HepG2 (cell line): ENCODE measurements around the gene NBEAL1. TPM values are rescaled to one million over a fixed set of nuclear protein-coding genes. Genes with fewer than 3 reads are reported as not detected.
A peak's percentile ranks its signal among the peaks of the same experiment; 100 is the strongest.

ENCODE experiments used
- CENPBD1 ChIP-seq: sonication (generic); formaldehyde crosslinking; IDR thresholded peaks from 2 replicates; pipeline ENCODE4 v1.8.0; 2022; ENCODE audit warnings: missing genetic modification reagents, low read depth, mild to moderate bottlenecking, borderline replicate concordance
- CHCHD3 ChIP-seq: sonication (generic); formaldehyde crosslinking; IDR thresholded peaks from 2 replicates; pipeline ENCODE4 v1.8.0; 2022; ENCODE audit warnings: mild to moderate bottlenecking, missing genetic modification reagents, moderate library complexity
- CHD4 ChIP-seq: fragments of 200-600 bp; sonication (generic); IDR thresholded peaks from 2 replicates; pipeline ENCODE4 v1.7.0; 2017; ENCODE audit warnings: mild to moderate bottlenecking, low read length, borderline replicate concordance
- DZIP1 ChIP-seq: sonication (generic); formaldehyde crosslinking; IDR thresholded peaks from 2 replicates; pipeline ENCODE4 v1.5.0; 2020; ENCODE audit warnings: mild to moderate bottlenecking, missing genetic modification reagents
- ESRRA ChIP-seq: sonication (generic); formaldehyde crosslinking; IDR thresholded peaks from 2 replicates; pipeline ENCODE4 v1.5.1; 2020; ENCODE audit warnings: mild to moderate bottlenecking, low read depth, missing genetic modification reagents
- FOXA3 ChIP-seq: IDR thresholded peaks from 2 replicates; pipeline ENCODE4 v1.6.1; 2016; ENCODE audit warnings: missing genetic modification reagents, missing compliant biosample characterization
- GTF3A ChIP-seq: sonication (generic); formaldehyde crosslinking; conservative IDR thresholded peaks from 2 replicates; pipeline ENCODE4 v1.4.0; 2020; ENCODE audit warnings: mild to moderate bottlenecking, missing genetic modification reagents
- HCFC1 ChIP-seq: fragments of 150-350 bp; IDR thresholded peaks from 2 replicates; pipeline ENCODE4 v1.6.1; 2014; ENCODE audit warnings: low read depth, low read length
- MTERF4 ChIP-seq: sonication (generic); formaldehyde crosslinking; IDR thresholded peaks from 2 replicates; pipeline ENCODE4 v1.8.0; 2023; ENCODE audit warnings: mild to moderate bottlenecking, missing genetic modification reagents
- PLRG1 ChIP-seq: fragments of 450-650 bp; conservative IDR thresholded peaks from 2 replicates; pipeline ENCODE4 v1.6.1; 2016
- POLR2AphosphoS2 ChIP-seq: IDR thresholded peaks from 2 replicates; pipeline ENCODE4 v1.6.1; 2011; ENCODE audit warnings: low read depth, low read length, improper control_type of control experiment
- RFX3 ChIP-seq: IDR thresholded peaks from 2 replicates; pipeline ENCODE4 v1.6.1; 2016; ENCODE audit warnings: missing biosample characterization, missing genetic modification reagents
- SMARCC2 ChIP-seq: fragments of 450-650 bp; IDR thresholded peaks from 2 replicates; pipeline ENCODE4 v1.6.1; 2017; ENCODE audit warnings: antibody characterized with exemption, mild to moderate bottlenecking
- SP5 ChIP-seq: IDR thresholded peaks from 2 replicates; pipeline ENCODE4 v1.6.1; 2016; ENCODE audit warnings: low read depth, borderline replicate concordance
- SRF ChIP-seq: IDR thresholded peaks from 2 replicates; pipeline ENCODE4 v1.6.1; 2011; ENCODE audit warnings: mild to moderate bottlenecking, low read depth, low read length, moderate library complexity
- SRSF4 ChIP-seq: fragments of 200-400 bp; formaldehyde crosslinking; IDR thresholded peaks from one replicate; pipeline ENCODE4 v1.6.1; 2018; ENCODE audit warnings: mild to moderate bottlenecking, low read depth, low read length, moderate library complexity; ENCODE audit not compliant: poor library complexity, severe bottlenecking
- TFE3 ChIP-seq: IDR thresholded peaks from 2 replicates; pipeline ENCODE4 v1.6.1; 2016
- ZFP82 ChIP-seq: sonication (generic); formaldehyde crosslinking; IDR thresholded peaks from 2 replicates; pipeline ENCODE4 v1.5.1; 2020; ENCODE audit warnings: mild to moderate bottlenecking, missing genetic modification reagents, borderline replicate concordance
- ZNF549 ChIP-seq: sonication (generic); formaldehyde crosslinking; IDR thresholded peaks from 2 replicates; pipeline ENCODE4 v1.5.0; 2020; ENCODE audit warnings: missing genetic modification reagents
- ZNF552 ChIP-seq: sonication (generic); formaldehyde crosslinking; IDR thresholded peaks from 2 replicates; pipeline ENCODE4 v1.9.0; 2022; ENCODE audit warnings: missing genetic modification reagents, mild to moderate bottlenecking, borderline replicate concordance
- ZNF558 ChIP-seq: sonication (generic); formaldehyde crosslinking; IDR thresholded peaks from 2 replicates; pipeline ENCODE4 v1.9.0; 2022; ENCODE audit warnings: mild to moderate bottlenecking, missing genetic modification reagents, borderline replicate concordance
- ZNF569 ChIP-seq: sonication (generic); formaldehyde crosslinking; IDR thresholded peaks from 2 replicates; pipeline ENCODE4 v1.5.0; 2020; ENCODE audit warnings: mild to moderate bottlenecking, missing genetic modification reagents, moderate library complexity, borderline replicate concordance
- ZNF800 ChIP-seq: sonication (generic); formaldehyde crosslinking; IDR thresholded peaks from 2 replicates; pipeline ENCODE4 v1.4.0; 2020; ENCODE audit warnings: missing genetic modification reagents
- polyA plus RNA-seq, 8 experiments: library from polyadenylated mRNA; depleted of rRNA in 3 of 8; stranded (reverse) in 7 of 8; unstranded in 1 of 8; fragments of >200 nt; fragmentation: Illumina TruSeq in 4 of 8; extraction: Trizol in 4 of 8; gene quantifications; 2 replicates each; pipeline versions ENCODE4 v1.2.1 to v1.2.3, GENCODE V29; 2011 to 2016; ENCODE audit warnings: low read depth in 4 of 8, missing spikeins in 1 of 8, mixed read lengths in 1 of 8; ENCODE audit not compliant: insufficient read depth in 1 of 8
- total RNA-seq, 5 experiments: library from RNA; depleted of rRNA; stranded (reverse); fragments of >200 nt; fragmentation: Illumina TruSeq; extraction: Trizol; gene quantifications; 2 replicates each; pipeline ENCODE4 v1.2.3, GENCODE V29; 2016; ENCODE audit warnings: low read depth in 1 of 5

NBEAL1 gene
- total and polyA plus RNA-seq, 2 of the 13 experiments (the other 11 are each of a cell fraction or from before 2014, with no cell fraction given), result 6.4 to 15.7 TPM

- TF ChIP-seq SRSF4, result no peak
- TF ChIP-seq ZNF549 (CRISPR knock-in tag), result no peak
- TF ChIP-seq ZNF569 (CRISPR knock-in tag), result no peak
- no peak; the same call in 1 of the 2 replicates for TF ChIP-seq HCFC1
- no peak for TF ChIP-seq RFX3 (CRISPR knock-in tag)
- no peak for TF ChIP-seq ZNF558 (CRISPR knock-in tag)
- peak; percentile 81 for TF ChIP-seq SP5
- TF ChIP-seq ZNF800 (CRISPR knock-in tag), result peak; percentile 16; the same call in 1 of the 2 replicates
- TF ChIP-seq CHD4, result no peak
- TF ChIP-seq GTF3A (CRISPR knock-in tag), result no peak
- 0 out of 2 replicates have a peak, but pooled peaks have one; percentile 18 for TF ChIP-seq ESRRA (CRISPR knock-in tag)
- TF ChIP-seq POLR2AphosphoS2, result no peak
- TF ChIP-seq CHCHD3 (CRISPR knock-in tag), result peak; percentile 14; the same call in 1 of the 2 replicates
- TF ChIP-seq ZFP82 (CRISPR knock-in tag), result no peak
- TF ChIP-seq TFE3 (CRISPR knock-in tag), result peak; percentile 31; the same call in 1 of the 2 replicates
- no peak for TF ChIP-seq CENPBD1 (CRISPR knock-in tag)
- TF ChIP-seq MTERF4 (CRISPR knock-in tag), result peak; percentile 98
- no peak for TF ChIP-seq DZIP1
- peak; percentile 55 for TF ChIP-seq FOXA3
- no peak for TF ChIP-seq SMARCC2
- 0 out of 2 replicates have a peak, but pooled peaks have one; percentile 9 for TF ChIP-seq SRF
- no peak for TF ChIP-seq PLRG1
- no peak for TF ChIP-seq ZNF552 (CRISPR knock-in tag)
Observed at GRCh38 chr2:203014456-203015199, at the start of gene NBEAL1 (continued).
